Measurements from ENCODE around the gene KAZN.

Gene KAZN

DNA sequence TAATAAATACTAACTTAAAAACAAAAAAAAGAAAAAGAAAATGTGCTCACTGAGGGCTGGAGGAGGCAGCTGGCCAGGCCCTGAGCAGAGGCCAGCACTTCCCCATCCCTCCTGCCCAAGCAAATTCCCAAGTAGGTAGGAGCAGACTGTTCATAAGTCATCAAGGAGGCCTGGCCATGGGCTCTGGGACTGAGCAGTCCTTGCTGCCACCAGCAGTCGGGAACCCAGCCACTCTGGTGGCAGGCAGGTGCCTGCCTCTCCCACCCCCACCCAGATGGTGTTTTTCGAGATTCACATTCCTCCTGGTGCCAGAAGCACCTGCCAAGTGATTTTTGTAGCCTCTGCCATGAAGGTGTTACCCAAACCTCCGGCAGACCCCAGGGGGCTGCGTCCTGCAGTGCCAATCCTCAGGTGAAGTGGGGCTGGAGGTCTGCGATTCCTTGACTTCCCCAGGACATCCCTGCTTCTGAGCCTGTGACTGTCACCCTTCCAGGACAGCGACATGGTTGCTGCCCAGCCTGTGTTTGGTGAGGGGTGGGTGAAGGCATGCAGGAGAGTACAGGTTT lies 350.9 kb downstream of the KAZN start:
- Histone ChIP-seq H3F3A (ENCODE audit: low read depth) (no peaks in the 10 kb centered on the region), H3K36me3 (ENCODE audit: insufficient read depth, low read length) (no peaks in the 10 kb centered on the region), H3K9ac (ENCODE audit: low read depth, low read length, poor library complexity, severe bottlenecking) (no peak overlapping the region), H4K20me1 (ENCODE audit: insufficient read depth, low read length, poor library complexity, severe bottlenecking) (no peaks in the 10 kb centered on the region), H3K4me3 (ENCODE audit: low read length, poor library complexity, severe bottlenecking) (no peak overlapping the region), H3K27me3 (ENCODE audit: insufficient read depth, low read length, poor library complexity, severe bottlenecking) (no peaks in the 10 kb centered on the region), H2AFZ (ENCODE audit: low read length) (no peak overlapping the region), H3K4me2 (ENCODE audit: low read depth, low read length, poor library complexity, severe bottlenecking) (no peak overlapping the region), H3K79me2 (ENCODE audit: insufficient read depth, low read length) (no peaks in the 10 kb centered on the region), H3K9me2 (replicated peaks; ENCODE audit: low read depth, low read length) (no peaks in the 10 kb centered on the region), H3K4me1 (ENCODE audit: insufficient read depth, low read length, poor library complexity, severe bottlenecking) (no peaks in the 10 kb centered on the region), H3K9me3 (ENCODE audit: insufficient read depth, low read depth, low read length) (no peaks in the 10 kb centered on the region)
- no peak for TF ChIP-seq CTCF (conservative IDR thresholded peaks at IDR 0.05; ENCODE audit: low read length)
- no peak for TF ChIP-seq EZH2phosphoT487 (IDR thresholded peaks at IDR 0.05; ENCODE audit: borderline replicate concordance)

- Histone ChIP-seq H3K79me2 (ENCODE audit: insufficient read depth, low read length) (no peaks in the 10 kb centered on the region), H2AFZ (ENCODE audit: low read length) (no peak overlapping the region), H3K4me3 (ENCODE audit: low read length, poor library complexity, severe bottlenecking) (no peak overlapping the region), H3K9me3 (ENCODE audit: insufficient read depth, low read depth, low read length) (no peaks in the 10 kb centered on the region), H3K27me3 (ENCODE audit: insufficient read depth, low read length, poor library complexity, severe bottlenecking) (no peaks in the 10 kb centered on the region), H3K4me1 (ENCODE audit: insufficient read depth, low read length, poor library complexity, severe bottlenecking) (no peaks in the 10 kb centered on the region), H3K9me2 (replicated peaks; ENCODE audit: low read depth, low read length) (no peaks in the 10 kb centered on the region), H3K4me2 (ENCODE audit: low read depth, low read length, poor library complexity, severe bottlenecking) (no peak overlapping the region), H3F3A (ENCODE audit: low read depth) (no peaks in the 10 kb centered on the region), H3K36me3 (ENCODE audit: insufficient read depth, low read length) (no peaks in the 10 kb centered on the region), H3K9ac (ENCODE audit: low read depth, low read length, poor library complexity, severe bottlenecking) (no peak overlapping the region), H4K20me1 (ENCODE audit: insufficient read depth, low read length, poor library complexity, severe bottlenecking) (no peaks in the 10 kb centered on the region)
- TF ChIP-seq CTCF (conservative IDR thresholded peaks at IDR 0.05; ENCODE audit: low read length) (no peak), EZH2phosphoT487 (IDR thresholded peaks at IDR 0.05; ENCODE audit: borderline replicate concordance) (no peak)
These were observed 351.6 kb downstream of the KAZN start for GRCh38 chr1:14949836-14950713.

GRCh38 chr1:14951766-14952165 lies 353.3 kb downstream of the KAZN start:
- no peak overlapping the region for H3K9ac ChIP-seq (ENCODE audit: low read depth, low read length, poor library complexity, severe bottlenecking)

More at GRCh38 chr1:14951766-14952165, 353.3 kb downstream of the KAZN start:
- no peaks in the 10 kb centered on the region for H3K4me1 ChIP-seq (ENCODE audit: insufficient read depth, low read length, poor library complexity, severe bottlenecking)
- H3K9me2 ChIP-seq (replicated peaks; ENCODE audit: low read depth, low read length): no peaks in the 10 kb centered on the region
- no peaks in the 10 kb centered on the region for H3K9me3 ChIP-seq (ENCODE audit: insufficient read depth, low read depth, low read length)
- H3K27me3 ChIP-seq (ENCODE audit: insufficient read depth, low read length, poor library complexity, severe bottlenecking): no peaks in the 10 kb centered on the region
- H3K36me3 ChIP-seq (ENCODE audit: insufficient read depth, low read length): no peaks in the 10 kb centered on the region
- H3F3A ChIP-seq (ENCODE audit: low read depth): no peaks in the 10 kb centered on the region
- no peak overlapping the region for H3K4me2 ChIP-seq (ENCODE audit: low read depth, low read length, poor library complexity, severe bottlenecking)
- TF ChIP-seq EZH2phosphoT487 (IDR thresholded peaks at IDR 0.05; ENCODE audit: borderline replicate concordance): no peak
- TF ChIP-seq CTCF (conservative IDR thresholded peaks at IDR 0.05; ENCODE audit: low read length): no peak
- H3K79me2 ChIP-seq (ENCODE audit: insufficient read depth, low read length): no peaks in the 10 kb centered on the region
- no peak overlapping the region for H3K4me3 ChIP-seq (ENCODE audit: low read length, poor library complexity, severe bottlenecking)
- no peak overlapping the region for H2AFZ ChIP-seq (ENCODE audit: low read length)
- no peaks in the 10 kb centered on the region for H4K20me1 ChIP-seq (ENCODE audit: insufficient read depth, low read length, poor library complexity, severe bottlenecking)
